Type B pancreatic cell (in vitro differentiated cells): ENCODE data around the gene TXNL4B. TPM values are rescaled to one million over a fixed set of nuclear protein-coding genes. Genes with fewer than 3 reads are reported as not detected.
"Not testable (repeated sequence)": the region's sequence is repeated elsewhere in the genome, so short reads cannot be mapped to it uniquely, and the experiment has no call there.

ENCODE experiments used
- DNase-seq: peaks from one replicate; pipeline ENCODE4 v3.0.0; 2021; ENCODE audit warnings: mixed read lengths; ENCODE audit not compliant: unreplicated experiment; ENCODE audit errors: extremely low spot score
- H3K27ac Mint-ChIP-seq: 2 replicates; pipeline ENCODE4 v1.8.0; 2021; ENCODE audit warnings: mild to moderate bottlenecking, mixed read lengths
- H3K27me3 Mint-ChIP-seq: 2 replicates; pipeline ENCODE4 v1.8.0; 2021; ENCODE audit warnings: mixed read lengths
- H3K36me3 Mint-ChIP-seq: 2 replicates; pipeline ENCODE4 v1.8.0; 2021; ENCODE audit warnings: mixed read lengths
- H3K4me1 Mint-ChIP-seq: one replicate; pipeline ENCODE4 v1.8.0; 2021; ENCODE audit warnings: mixed read lengths; ENCODE audit not compliant: unreplicated experiment
- H3K4me3 Mint-ChIP-seq: 2 replicates; pipeline ENCODE4 v1.8.0; 2021; ENCODE audit warnings: mild to moderate bottlenecking, mixed read lengths
- H3K9me3 Mint-ChIP-seq: 2 replicates; pipeline ENCODE4 v1.8.0; 2021; ENCODE audit warnings: mixed read lengths
- CTCF ChIP-seq: fragments of 200-600 bp; sonication (generic); conservative IDR thresholded peaks from 2 replicates; pipeline ENCODE4 v1.5.0; 2021; ENCODE audit warnings: antibody characterized with exemption, mild to moderate bottlenecking
- total RNA-seq: library from RNA; stranded (reverse); gene quantifications from 2 replicates; pipeline ENCODE4 v1.2.1, GENCODE V29; 2021; ENCODE audit warnings: low replicate concordance

The TXNL4B gene
- total RNA-seq, 1 donor from 2014 or later: 17.8 TPM

- Mint-ChIP-seq H3K4me3 (no peak overlapping the region), H3K27me3 (peaks cover 3% of the 10 kb centered on the region), H3K27ac (no peak overlapping the region), H3K9me3 (no peaks in the 10 kb centered on the region), H3K36me3 (no peaks in the 10 kb centered on the region), H3K4me1 (no peaks in the 10 kb centered on the region)
- TF ChIP-seq CTCF: no peak
- DNase-seq: no peak
These were observed 37.5 kb downstream of the TXNL4B start for GRCh38 chr16:72055911-72056310.

GRCh38 chr16:72054254-72054847 lies 39.1 kb downstream of the TXNL4B start, which contains the start of gene HP:
Gene HP, plus strand, starts transcription at chr16:72054505. Its CDS starts 148 bp downstream, at chr16:72054653.
- H3K27me3 Mint-ChIP-seq, H3K9me3 Mint-ChIP-seq, H3K4me3 Mint-ChIP-seq, H3K4me1 Mint-ChIP-seq, H3K36me3 Mint-ChIP-seq, H3K27ac Mint-ChIP-seq, DNase-seq: not testable (repeated sequence)

GRCh38 chr16:72051818-72052217 lies 41.6 kb downstream of the TXNL4B start:
- DNase-seq: no peak
- Mint-ChIP-seq H3K36me3 (no peaks in the 10 kb centered on the region), H3K4me3 (no peak overlapping the region), H3K4me1 (no peaks in the 10 kb centered on the region), H3K9me3 (peaks cover 6% of the 10 kb centered on the region), H3K27me3 (no peaks in the 10 kb centered on the region), H3K27ac (no peak overlapping the region)
- no peak for TF ChIP-seq CTCF

GRCh38 chr16:72050769-72051464 lies 42.5 kb downstream of the TXNL4B start:
- no peak overlapping the region for H3K4me3 Mint-ChIP-seq
- DNase-seq: no peak
- no peak overlapping the region for H3K27ac Mint-ChIP-seq
- H3K4me1 Mint-ChIP-seq: no peaks in the 10 kb centered on the region
- TF ChIP-seq CTCF: no peak
- H3K27me3 Mint-ChIP-seq: no peaks in the 10 kb centered on the region
- peaks cover 6% of the 10 kb centered on the region for H3K9me3 Mint-ChIP-seq
- no peaks in the 10 kb centered on the region for H3K36me3 Mint-ChIP-seq

- Mint-ChIP-seq H3K27ac (no peak overlapping the region), H3K4me1 (no peaks in the 10 kb centered on the region), H3K9me3 (peaks cover 6% of the 10 kb centered on the region), H3K4me3 (no peak overlapping the region), H3K27me3 (no peaks in the 10 kb centered on the region), H3K36me3 (no peaks in the 10 kb centered on the region)
- DNase-seq: no peak
- TF ChIP-seq CTCF: no peak
These were observed 44.3 kb downstream of the TXNL4B start for GRCh38 chr16:72049110-72049509.

GRCh38 chr16:72044825-72045359 lies 48.5 kb downstream of the TXNL4B start:
- no peak overlapping the region for H3K4me3 Mint-ChIP-seq
- no peak overlapping the region for H3K27ac Mint-ChIP-seq
- H3K9me3 Mint-ChIP-seq: peaks cover 6% of the 10 kb centered on the region
- H3K27me3 Mint-ChIP-seq: no peaks in the 10 kb centered on the region
- no peaks in the 10 kb centered on the region for H3K4me1 Mint-ChIP-seq
- no peak for DNase-seq
- H3K36me3 Mint-ChIP-seq: no peaks in the 10 kb centered on the region
- TF ChIP-seq CTCF: no peak
